Psoas muscle (tissue), 8 donors: ENCODE results near the gene CTIF. TPM values are rescaled to one million over a fixed set of nuclear protein-coding genes. Genes with fewer than 3 reads are reported as not detected.

ENCODE experiments used
- ATAC-seq, 4 donors: fragments of 200-7000 bp; cut with Tn5 transposase; one replicate each; pipeline ENCODE4 v1.9.1; 2020; ENCODE audit warnings: moderate library complexity in 3 of 4, mild to moderate bottlenecking in 2 of 4
- DNase-seq, 2 donors: peaks; one replicate each; pipeline ENCODE4 v3.0.0-alpha.2; 2020
- H3K27ac ChIP-seq: fragments of 200-600 bp; one replicate; pipeline ENCODE4 v1.8.0; 2022
- H3K27me3 ChIP-seq, 3 donors: fragments of 200-600 bp in 1 of 3; one replicate each; pipeline versions ENCODE4 v1.6.1 to v1.8.0; 2013 to 2022; ENCODE audit warnings: low read length in 2 of 3, mild to moderate bottlenecking in 2 of 3, moderate library complexity in 1 of 3; ENCODE audit not compliant: insufficient read depth in 3 of 3
- H3K36me3 ChIP-seq, 2 donors: fragments of 200-600 bp in 1 of 2; one replicate each; pipeline versions ENCODE4 v1.6.1 to v1.8.0; 2013 to 2022; ENCODE audit warnings: low read depth in 1 of 2, mild to moderate bottlenecking in 1 of 2, moderate library complexity in 1 of 2; ENCODE audit not compliant: insufficient read depth in 1 of 2
- H3K4me1 ChIP-seq: fragments of 200-600 bp; one replicate; pipeline ENCODE4 v1.8.0; 2022
- H3K4me3 ChIP-seq: fragments of 200-600 bp; one replicate; pipeline ENCODE4 v1.8.0; 2022; ENCODE audit warnings: mild to moderate bottlenecking
- H3K9me3 ChIP-seq: fragments of 200-600 bp; one replicate; pipeline ENCODE4 v1.8.0; 2022
- WGBS, 3 donors: extraction: QIAGEN DNeasy Blood & Tissue Kit; methylation state at CpG; one replicate each; pipeline versions ENCODE4 v1.1.6 to v1.1.7; 2013; 5-methylcytosine and 5-hydroxymethylcytosine counted together
- intact Hi-C, 2 donors: fragments of 100-400 bp; cut with DNase I; formaldehyde crosslinking; loops; one replicate each; pipeline versions ENCODE4 v1.11.0 to v1.14.2; 2022
- polyA plus RNA-seq, 3 donors: library from polyadenylated mRNA; stranded (reverse); fragments of 200-250 nt; gene quantifications; one replicate each; pipeline ENCODE4 v1.2.3, GENCODE V29; 2013
- total RNA-seq, 4 donors: library from RNA; stranded (reverse); fragmentation: NEBNext Ultra II Directional in 2 of 4; extraction: Animal tissue kit (Norgen Biotek cat#: 25700) in 2 of 4; gene quantifications; one replicate each; pipeline versions ENCODE4 v1.2.1 to v1.2.4, GENCODE V29; 2021 to 2023
- TF ChIP-seq, protein P1 (sequence below): fragments of 200-600 bp; IDR thresholded peaks from one replicate; pipeline ENCODE4 v1.8.0; 2022; ENCODE audit warnings: antibody characterized with exemption
- donor health status: healthy with polysubstance abuse.
- donor health status: DM: no; HTN: no; CAD: no; lungs with moderate emphysema.
- donor health status: Bipolar disorder and iron deficiency.
- donor health status: healthy.
- donor health status: DM: yes; HTN: yes; CAD: no.
- donor health status: DM: no; HTN: no; CAD: no.
- donor health status: DM: no; HTN: no; CAD: no.
- donor health status: DM: yes; HTN: yes; CAD: no.

CTIF gene
- total and polyA plus RNA-seq, 7 donors: 11.3 to 40.5 (median 26.9) TPM

DNA sequence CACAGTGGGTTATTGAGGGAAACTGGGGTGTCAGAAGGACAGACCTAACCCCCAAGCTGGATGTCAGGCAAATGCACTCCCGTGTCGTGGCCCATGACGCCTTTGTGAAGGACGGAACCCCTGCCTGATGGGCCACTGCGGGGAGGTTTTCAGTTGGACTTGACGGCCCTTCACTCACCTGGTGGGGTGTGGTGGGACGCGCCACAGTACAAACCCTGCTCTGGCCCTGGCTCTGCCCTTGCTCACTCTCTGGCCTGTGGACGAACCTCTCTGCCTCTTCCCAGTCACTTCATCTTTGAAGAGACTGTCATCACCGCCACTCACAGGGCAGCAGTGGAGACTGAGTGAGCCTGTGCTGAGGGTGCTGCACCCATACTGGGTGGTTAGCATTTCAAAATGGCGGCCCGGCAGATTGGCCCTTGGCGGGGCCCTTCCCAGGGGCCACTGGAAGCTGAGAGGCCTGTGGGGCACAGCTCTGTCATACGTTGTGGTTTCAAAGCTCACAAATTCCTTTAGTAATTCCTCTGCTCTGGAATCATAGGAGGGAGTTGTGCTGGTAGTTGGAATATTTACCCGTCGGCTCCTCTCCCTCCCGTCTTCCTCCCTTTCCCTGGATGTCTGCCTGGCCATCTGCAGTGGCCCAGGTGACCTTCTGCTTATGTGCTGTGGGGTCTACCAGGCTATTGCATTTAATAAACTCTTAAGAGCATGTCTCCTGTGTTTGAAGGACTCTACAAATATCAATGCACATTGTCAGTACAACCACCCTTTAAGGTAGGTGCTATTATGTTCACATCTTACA is 200.6 kb downstream of the CTIF start:
- no peak for ATAC-seq
- Histone ChIP-seq H3K27me3 (no peaks in the 10 kb centered on the region), H3K4me1 (peaks cover 19% of the 10 kb centered on the region), H3K4me3 (no peak overlapping the region), H3K9me3 (no peaks in the 10 kb centered on the region), H3K36me3 (no peaks in the 10 kb centered on the region), H3K27ac (no peak overlapping the region)
- WGBS, 3 donors: 85 to 88% (median 86%) methylated on average over 17 of the region's 17 CpGs
- no peak for DNase-seq
- intact Hi-C loops: no loop called here
- TF ChIP-seq, protein P1, sequence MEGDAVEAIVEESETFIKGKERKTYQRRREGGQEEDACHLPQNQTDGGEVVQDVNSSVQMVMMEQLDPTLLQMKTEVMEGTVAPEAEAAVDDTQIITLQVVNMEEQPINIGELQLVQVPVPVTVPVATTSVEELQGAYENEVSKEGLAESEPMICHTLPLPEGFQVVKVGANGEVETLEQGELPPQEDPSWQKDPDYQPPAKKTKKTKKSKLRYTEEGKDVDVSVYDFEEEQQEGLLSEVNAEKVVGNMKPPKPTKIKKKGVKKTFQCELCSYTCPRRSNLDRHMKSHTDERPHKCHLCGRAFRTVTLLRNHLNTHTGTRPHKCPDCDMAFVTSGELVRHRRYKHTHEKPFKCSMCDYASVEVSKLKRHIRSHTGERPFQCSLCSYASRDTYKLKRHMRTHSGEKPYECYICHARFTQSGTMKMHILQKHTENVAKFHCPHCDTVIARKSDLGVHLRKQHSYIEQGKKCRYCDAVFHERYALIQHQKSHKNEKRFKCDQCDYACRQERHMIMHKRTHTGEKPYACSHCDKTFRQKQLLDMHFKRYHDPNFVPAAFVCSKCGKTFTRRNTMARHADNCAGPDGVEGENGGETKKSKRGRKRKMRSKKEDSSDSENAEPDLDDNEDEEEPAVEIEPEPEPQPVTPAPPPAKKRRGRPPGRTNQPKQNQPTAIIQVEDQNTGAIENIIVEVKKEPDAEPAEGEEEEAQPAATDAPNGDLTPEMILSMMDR: no peak

DNA sequence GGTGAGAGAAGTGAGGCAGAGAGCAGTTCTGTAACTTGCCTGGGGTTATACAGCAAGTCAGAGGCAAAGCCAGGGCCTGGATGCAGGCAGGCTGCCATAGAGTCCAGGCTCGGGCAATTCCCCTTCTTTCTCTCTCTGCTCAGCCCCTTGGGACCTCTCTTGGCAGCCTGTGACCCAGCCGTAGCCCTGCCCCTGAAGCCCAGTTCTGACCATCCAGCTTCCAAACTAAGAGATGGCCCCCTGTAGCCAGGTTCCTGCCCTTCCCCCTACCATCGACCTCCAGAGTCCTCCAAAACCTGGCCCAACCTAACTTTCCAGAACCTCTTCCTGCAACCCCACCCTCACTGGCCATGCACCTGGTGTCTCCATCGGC is 201.2 kb downstream of the CTIF start:
- 32 to 47% (median 34%) methylated on average over 4 of the region's 4 CpGs for WGBS, 3 donors
- Histone ChIP-seq H3K4me1 (peaks cover 13% of the 10 kb centered on the region), H3K4me3 (no peak overlapping the region), H3K36me3 (no peaks in the 10 kb centered on the region), H3K27ac (no peak overlapping the region), H3K9me3 (no peaks in the 10 kb centered on the region), H3K27me3 (no peaks in the 10 kb centered on the region)
- TF ChIP-seq, protein P1: no peak
- intact Hi-C loops: no loop called here
- ATAC-seq (no peak), DNase-seq (peak; percentile 53 to 76)

GRCh38 chr18:48740851-48741485 is 202.1 kb downstream of the CTIF start:
- H3K27ac ChIP-seq: no peak overlapping the region
- no peaks in the 10 kb centered on the region for H3K36me3 ChIP-seq
- H3K27me3 ChIP-seq: no peaks in the 10 kb centered on the region
- H3K4me1 ChIP-seq: peaks cover 9% of the 10 kb centered on the region
- TF ChIP-seq, protein P1: no peak
- intact Hi-C loops: no loop called here
- H3K4me3 ChIP-seq: no peak overlapping the region
- DNase-seq: peak; percentile 47 to 70
- no peaks in the 10 kb centered on the region for H3K9me3 ChIP-seq
- WGBS, 3 donors: 54 to 87% (median 75%) methylated on average over 5 to 6 of the region's 6 CpGs
- peak; percentile 38 to 75 (median 63) for ATAC-seq

GRCh38 chr18:48741866-48742265 is 203.0 kb downstream of the CTIF start:
- Histone ChIP-seq H3K27ac (no peak overlapping the region), H3K27me3 (no peaks in the 10 kb centered on the region), H3K9me3 (no peaks in the 10 kb centered on the region), H3K36me3 (no peaks in the 10 kb centered on the region), H3K4me3 (no peak overlapping the region), H3K4me1 (peaks cover 9% of the 10 kb centered on the region)
- DNase-seq (no peak), ATAC-seq (no peak)
- intact Hi-C loops: no loop called here
- TF ChIP-seq, protein P1: no peak
- WGBS, 3 donors: 95 to 97% (median 95%) methylated on average over 6 of the region's 6 CpGs
